K562 (cell line): Measurements from ENCODE around the gene NAPB. TPM values are rescaled to one million over a fixed set of nuclear protein-coding genes. Genes with fewer than 3 reads are reported as not detected.
A peak's percentile ranks its signal among the peaks of the same experiment; 100 is the strongest.

Experiments
- ARID1B ChIP-seq: fragments of 450-650 bp; IDR thresholded peaks from 2 replicates; pipeline ENCODE4 v1.6.1; 2016; ENCODE audit warnings: antibody characterized with exemption, mild to moderate bottlenecking, inconsistent platforms
- EGR1 ChIP-seq: fragments of 450-650 bp; conservative IDR thresholded peaks from 2 replicates; pipeline ENCODE4 v1.6.1; 2017; ENCODE audit warnings: mild to moderate bottlenecking
- FOXM1 ChIP-seq, 2 experiments: fragments of 450-650 bp in 1 of 2; sonication (generic) in 1 of 2; formaldehyde crosslinking in 1 of 2; IDR thresholded peaks; 2 replicates each; pipeline versions ENCODE4 v1.6.1 to v1.9.0; 2017 to 2022; ENCODE audit warnings: low read depth in 2 of 2, mild to moderate bottlenecking in 2 of 2, missing genetic modification reagents in 1 of 2, moderate library complexity in 1 of 2
- HMGXB4 ChIP-seq: sonication (generic); formaldehyde crosslinking; IDR thresholded peaks from 2 replicates; pipeline ENCODE4 v1.8.1; 2023; ENCODE audit warnings: mild to moderate bottlenecking, missing genetic modification reagents
- PATZ1 ChIP-seq: fragments of 250-450 bp; sonication (Bioruptor Pico); IDR thresholded peaks from 2 replicates; pipeline ENCODE4 v1.5.0; 2020; ENCODE audit warnings: mild to moderate bottlenecking, borderline replicate concordance
- PBX2 ChIP-seq, 2 experiments: IDR thresholded peaks in 1 of 2; conservative IDR thresholded peaks in 1 of 2; 2 replicates each; pipeline ENCODE4 v1.6.1; 2016; ENCODE audit warnings: low read depth in 2 of 2, mild to moderate bottlenecking in 1 of 2, missing compliant biosample characterization in 1 of 2, missing genetic modification characterization in 1 of 2, moderate library complexity in 1 of 2
- UBTF ChIP-seq, 2 experiments: IDR thresholded peaks; 2 replicates each; pipeline ENCODE4 v1.6.1; 2012; ENCODE audit warnings: improper control_type of control experiment in 2 of 2, low read depth in 2 of 2, low read length in 2 of 2, borderline replicate concordance in 1 of 2
- VEZF1 ChIP-seq: fragments of 200-800 bp; sonication (Bioruptor generic); IDR thresholded peaks from 2 replicates; pipeline ENCODE4 v1.6.1; 2017; ENCODE audit warnings: missing genetic modification characterization, missing compliant biosample characterization
- polyA plus RNA-seq, 8 experiments: library from polyadenylated mRNA; depleted of rRNA in 4 of 8; stranded (reverse) in 5 of 8; unstranded in 3 of 8; fragments of >200 nt; fragmentation: Nextera tagmentation in 2 of 8; fragmentation: Illumina TruSeq in 1 of 8; extraction: Ambion mirVana in 2 of 8; extraction: Trizol in 1 of 8; gene quantifications; 2 replicates each; pipeline versions ENCODE4 v1.2.1 to v1.2.3, GENCODE V29; 2011 to 2014; ENCODE audit warnings: inconsistent platforms in 1 of 8, missing spikeins in 1 of 8
- total RNA-seq, 7 experiments: library from RNA; depleted of rRNA in 6 of 7; stranded (reverse); fragments of >200 nt in 6 of 7; fragmentation: Illumina TruSeq in 2 of 7; extraction: Trizol in 2 of 7; gene quantifications; 2 replicates each; pipeline versions ENCODE4 v1.2.1 to v1.2.3, GENCODE V29; 2011 to 2021; ENCODE audit warnings: low replicate concordance in 1 of 7

NAPB gene
- total and polyA plus RNA-seq, 9 of the 15 experiments (the other 6 are each of a cell fraction or from before 2014, with no cell fraction given): 1.4 to 7.7 (median 5.2) TPM

GRCh38 chr20:23419995-23420901 is 1.0 kb downstream of the NAPB start (continued):
- TF ChIP-seq HMGXB4 (no peak), UBTF (IDR thresholded peaks at IDR 0.05; ENCODE audit: borderline replicate concordance in 1 of 2, low read depth in 2 of 2, low read length in 2 of 2) (0 out of 4 replicates have a peak, but pooled peaks of 1 of the 2 experiments have one; percentile 47), PBX2 (CRISPR knock-in tag; IDR thresholded peaks at IDR 0.05; ENCODE audit: low read depth) (no peak), PBX2 (tag; conservative IDR thresholded peaks at IDR 0.05; ENCODE audit: low read depth) (peak; percentile 45), EGR1 (peak; percentile 64), PATZ1 (CRISPR knock-in tag) (no peak), FOXM1 (IDR thresholded peaks at IDR 0.05; ENCODE audit: low read depth) (peak; percentile 94), FOXM1 (CRISPR knock-in tag; IDR thresholded peaks at IDR 0.05; ENCODE audit: low read depth) (no peak), ARID1B (peak; percentile 38; the same call in 1 of the 2 replicates), VEZF1 (CRISPR knock-in tag) (peak; percentile 39; the same call in 1 of the 2 replicates)
